Measurements from ENCODE around the gene ASNSD1.

ASNSD1 gene

GRCh38 chr2:189673661-189674373 lies 12.6 kb downstream of the ASNSD1 start:
- H3K4me3 ChIP-seq (ENCODE audit: low read depth, low read length): peak overlapping the region; percentile 74
- in situ Hi-C loops (cut with HindIII; ENCODE audit: low sequenced_read_pairs): no loop called here
- no peak for TF ChIP-seq CTCF (IDR thresholded peaks at IDR 0.05; ENCODE audit: low read depth, low read length)

GRCh38 chr2:189674374-189675112 lies 13.3 kb downstream of the ASNSD1 start, which contains the start of gene ANKAR:
Gene ANKAR, plus strand, starts transcription at chr2:189674670. Its CDS starts 1,821 bp downstream, at chr2:189676491.
- peak within 1 kb of the TSS; percentile 74 for H3K4me3 ChIP-seq (ENCODE audit: low read depth, low read length)
- in situ Hi-C loops (cut with HindIII; ENCODE audit: low sequenced_read_pairs): no loop called here
- peak; percentile 91 for DNase-seq (ENCODE audit: low read depth, low spot score)
- TF ChIP-seq CTCF (IDR thresholded peaks at IDR 0.05; ENCODE audit: low read depth, low read length): peak; percentile 78

More at GRCh38 chr2:189673661-189674373, 12.6 kb downstream of the ASNSD1 start:
- peak; percentile 22 for DNase-seq (ENCODE audit: low read depth, low spot score)

- no peak for TF ChIP-seq CTCF (IDR thresholded peaks at IDR 0.05; ENCODE audit: low read depth, low read length)
- DNase-seq (ENCODE audit: low read depth, low spot score): peak; percentile 56
- no peak overlapping the region for H3K4me3 ChIP-seq (ENCODE audit: low read depth, low read length)
- in situ Hi-C loops (cut with HindIII; ENCODE audit: low sequenced_read_pairs): no loop called here
Observed at GRCh38 chr2:189676471-189676870, 15.2 kb downstream of the ASNSD1 start.

GRCh38 chr2:189679226-189679625 lies 18.0 kb downstream of the ASNSD1 start:
- in situ Hi-C loops (cut with HindIII; ENCODE audit: low sequenced_read_pairs): no loop called here
- no peak for DNase-seq (ENCODE audit: low read depth, low spot score)
- no peak overlapping the region for H3K4me3 ChIP-seq (ENCODE audit: low read depth, low read length)
- no peak for TF ChIP-seq CTCF (IDR thresholded peaks at IDR 0.05; ENCODE audit: low read depth, low read length)

GRCh38 chr2:189681203-189681602 lies 19.9 kb downstream of the ASNSD1 start:
- H3K4me3 ChIP-seq (ENCODE audit: low read depth, low read length): no peak overlapping the region
- TF ChIP-seq CTCF (IDR thresholded peaks at IDR 0.05; ENCODE audit: low read depth, low read length): no peak
- DNase-seq (ENCODE audit: low read depth, low spot score): no peak
- in situ Hi-C loops (cut with HindIII; ENCODE audit: low sequenced_read_pairs): no loop called here

- TF ChIP-seq CTCF (IDR thresholded peaks at IDR 0.05; ENCODE audit: low read depth, low read length): no peak
- in situ Hi-C loops (cut with HindIII; ENCODE audit: low sequenced_read_pairs): no loop called here
- H3K4me3 ChIP-seq (ENCODE audit: low read depth, low read length): no peak overlapping the region
- no peak for DNase-seq (ENCODE audit: low read depth, low spot score)
Observed at GRCh38 chr2:189681903-189682302, 20.6 kb downstream of the ASNSD1 start.
